ENCODE measurements around the gene KCNK10.

DNA sequence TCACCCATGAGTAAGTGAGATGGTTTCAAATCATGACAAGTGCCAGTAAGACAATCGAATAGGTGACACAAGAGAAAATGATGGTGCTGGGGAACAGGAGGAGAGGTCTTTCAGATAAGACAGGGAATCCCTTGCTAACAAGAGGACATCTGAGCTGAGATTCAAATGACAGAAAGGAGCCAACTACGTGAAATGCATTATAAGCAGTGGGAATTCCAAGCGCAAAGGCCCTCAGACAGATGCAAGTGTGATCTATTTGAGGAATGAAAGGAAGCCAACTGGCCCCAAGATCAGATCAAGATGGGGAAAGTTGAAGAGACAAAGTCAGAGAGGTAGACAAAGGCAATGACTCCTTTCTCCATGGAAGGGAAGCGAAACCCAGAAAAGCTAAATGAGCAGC, 4.7 kb downstream of the KCNK10 start:
- TF ChIP-seq, protein P1, sequence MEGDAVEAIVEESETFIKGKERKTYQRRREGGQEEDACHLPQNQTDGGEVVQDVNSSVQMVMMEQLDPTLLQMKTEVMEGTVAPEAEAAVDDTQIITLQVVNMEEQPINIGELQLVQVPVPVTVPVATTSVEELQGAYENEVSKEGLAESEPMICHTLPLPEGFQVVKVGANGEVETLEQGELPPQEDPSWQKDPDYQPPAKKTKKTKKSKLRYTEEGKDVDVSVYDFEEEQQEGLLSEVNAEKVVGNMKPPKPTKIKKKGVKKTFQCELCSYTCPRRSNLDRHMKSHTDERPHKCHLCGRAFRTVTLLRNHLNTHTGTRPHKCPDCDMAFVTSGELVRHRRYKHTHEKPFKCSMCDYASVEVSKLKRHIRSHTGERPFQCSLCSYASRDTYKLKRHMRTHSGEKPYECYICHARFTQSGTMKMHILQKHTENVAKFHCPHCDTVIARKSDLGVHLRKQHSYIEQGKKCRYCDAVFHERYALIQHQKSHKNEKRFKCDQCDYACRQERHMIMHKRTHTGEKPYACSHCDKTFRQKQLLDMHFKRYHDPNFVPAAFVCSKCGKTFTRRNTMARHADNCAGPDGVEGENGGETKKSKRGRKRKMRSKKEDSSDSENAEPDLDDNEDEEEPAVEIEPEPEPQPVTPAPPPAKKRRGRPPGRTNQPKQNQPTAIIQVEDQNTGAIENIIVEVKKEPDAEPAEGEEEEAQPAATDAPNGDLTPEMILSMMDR (IDR thresholded peaks at IDR 0.05): no peak
- no peak for TF ChIP-seq EP300 (IDR thresholded peaks at IDR 0.05)

Measured in gastroesophageal sphincter (tissue), 3 donors.